HG03103 (cell line): ENCODE data around the gene LRCH2.
A peak's percentile ranks its signal among the peaks of the same experiment; 100 is the strongest.
"Not testable (repeated sequence)": the region's sequence is repeated elsewhere in the genome, so short reads cannot be mapped to it uniquely, and the experiment has no call there.

Experiments
- ATAC-seq: cut with Tn5 transposase; IDR thresholded peaks from one replicate; pipeline ENCODE4 v1.9.1; 2021; ENCODE audit warnings: low read depth; ENCODE audit not compliant: unreplicated experiment

Gene LRCH2

GRCh38 chrX:115233497-115234455 lies at the start of gene LRCH2:
Gene LRCH2, minus strand, starts transcription at chrX:115234096. Its CDS starts 55 bp downstream, at chrX:115234041.
- no peak for ATAC-seq

- ATAC-seq = no peak
Measured at GRCh38 chrX:115269051-115269683, 35.3 kb upstream of the LRCH2 start.

GRCh38 chrX:115268421-115268820 lies 34.5 kb upstream of the LRCH2 start:
- no peak for ATAC-seq

GRCh38 chrX:115266300-115266699 lies 32.4 kb upstream of the LRCH2 start:
- ATAC-seq = no peak

GRCh38 chrX:115264009-115264408 lies 30.1 kb upstream of the LRCH2 start:
- ATAC-seq = no peak

GRCh38 chrX:115261148-115261547 lies 27.3 kb upstream of the LRCH2 start:
- ATAC-seq = no peak

GRCh38 chrX:115260330-115260729 lies 26.4 kb upstream of the LRCH2 start:
- ATAC-seq = no peak

GRCh38 chrX:115259238-115259875 lies 25.5 kb upstream of the LRCH2 start:
- ATAC-seq = no peak

GRCh38 chrX:115257711-115258110 lies 23.8 kb upstream of the LRCH2 start:
- ATAC-seq = no peak

GRCh38 chrX:115255003-115255402 lies 21.1 kb upstream of the LRCH2 start:
- ATAC-seq = no peak

GRCh38 chrX:115251458-115252233 lies 17.8 kb upstream of the LRCH2 start:
- peak; percentile 73 for ATAC-seq

GRCh38 chrX:115237056-115237455 lies 3.2 kb upstream of the LRCH2 start:
- ATAC-seq = no peak

GRCh38 chrX:115236560-115236959 lies 2.7 kb upstream of the LRCH2 start:
- ATAC-seq = no peak

GRCh38 chrX:115234461-115234860 lies 565 bp upstream of the LRCH2 start:
- no peak for ATAC-seq

GRCh38 chrX:115232933-115233496 lies 881 bp downstream of the LRCH2 start:
- ATAC-seq = no peak

GRCh38 chrX:115229337-115230003 lies 4.4 kb downstream of the LRCH2 start:
- no peak for ATAC-seq

- no peak for ATAC-seq
Measured at GRCh38 chrX:115226929-115227328, 7.0 kb downstream of the LRCH2 start.

GRCh38 chrX:115217346-115217745 lies 16.6 kb downstream of the LRCH2 start:
- ATAC-seq = not testable (repeated sequence)

- ATAC-seq = no peak
Measured at GRCh38 chrX:115214605-115215004, 19.3 kb downstream of the LRCH2 start.

GRCh38 chrX:115214151-115214550 lies 19.7 kb downstream of the LRCH2 start:
- ATAC-seq = no peak
